Endothelial cell of umbilical vein (primary cell): ENCODE data around the gene GNB2. TPM values are rescaled to one million over a fixed set of nuclear protein-coding genes. Genes with fewer than 3 reads are reported as not detected.

Source experiments
- BruUV-seq: library from RNA; stranded (reverse); fragments of 400-500 nt; replicated peaks from 2 replicates; lab custom pipeline; 2021; lab: Mats Ljungman, UMichigan
- CTCF ChIA-PET: fragments of 300-600, 350-600 bp; sonication (Branson Sonifier 250); formaldehyde crosslinking; loops from one replicate; lab custom pipeline; 2021; ENCODE audit warnings: antibody characterized with exemption, inconsistent platforms; lab: Charles Lee
- POLR2A ChIA-PET: fragments of 300-600, 350-600 bp; sonication (Branson Sonifier 250); formaldehyde crosslinking; loops from one replicate; lab custom pipeline; 2021; ENCODE audit warnings: antibody characterized with exemption, inconsistent platforms; lab: Charles Lee
- DNase-seq: peaks from one replicate; pipeline ENCODE4 v3.0.0-alpha.2; 2011; ENCODE audit warnings: low read depth, low spot score
- FAIRE-seq: peaks from 2 replicates; lab custom pipeline; 2011; peaks lifted over from hg19 to GRCh38; lab: Jason Lieb, UNC
- H2AFZ ChIP-seq: 2 replicates; pipeline ENCODE4 v1.6.0; 2012; ENCODE audit warnings: low read depth, low read length, control low read depth, inconsistent platforms
- H3K27ac ChIP-seq: 2 replicates; pipeline ENCODE4 v1.5.1; 2011; ENCODE audit warnings: low read depth, mild to moderate bottlenecking, control low read depth, low read length, moderate library complexity; ENCODE audit not compliant: insufficient read depth
- H3K27me3 ChIP-seq, 2 experiments: 2 replicates each; pipeline versions ENCODE4 v1.6.0 to v1.6.1; 2011; ENCODE audit warnings: low read length in 2 of 2, mixed read lengths in 1 of 2; ENCODE audit not compliant: control insufficient read depth in 2 of 2, insufficient read depth in 2 of 2
- H3K36me3 ChIP-seq, 2 experiments: 2 replicates in 1 of 2; 3 replicates in 1 of 2; pipeline ENCODE4 v1.5.1; 2011; ENCODE audit warnings: low read length in 2 of 2, mild to moderate bottlenecking in 1 of 2, moderate library complexity in 1 of 2; ENCODE audit not compliant: control insufficient read depth in 2 of 2, insufficient read depth in 2 of 2; ENCODE audit errors: extremely low read depth in 1 of 2
- H3K4me1 ChIP-seq: 3 replicates; pipeline ENCODE4 v1.5.1; 2011; ENCODE audit warnings: mild to moderate bottlenecking, low read length; ENCODE audit not compliant: control insufficient read depth, insufficient read depth; ENCODE audit errors: extremely low read depth
- H3K4me2 ChIP-seq: 2 replicates; pipeline ENCODE4 v1.6.1; 2011; ENCODE audit warnings: low read length, control low read depth, mixed read lengths; ENCODE audit not compliant: insufficient read depth
- H3K4me3 ChIP-seq, 3 experiments: fragments of 200-600 bp in 1 of 3; sonication (generic), shearing (Covaris generic) in 1 of 3; replicated peaks in 1 of 3; 2 replicates each; pipeline ENCODE4 v1.5.1; 2011 to 2016; ENCODE audit warnings: control low read depth in 3 of 3, low read length in 3 of 3, mild to moderate bottlenecking in 2 of 3, inconsistent platforms in 1 of 3, low read depth in 1 of 3, moderate library complexity in 1 of 3; ENCODE audit not compliant: insufficient read depth in 1 of 3
- H3K79me2 ChIP-seq: 2 replicates; pipeline ENCODE4 v1.6.0; 2012; ENCODE audit warnings: low read length, inconsistent platforms; ENCODE audit not compliant: control insufficient read depth, insufficient read depth
- H3K9ac ChIP-seq: replicated peaks from 2 replicates; pipeline ENCODE3; 2011; ENCODE audit warnings: low read length, control low read depth; ENCODE audit not compliant: insufficient read depth; ENCODE audit errors: extremely low read depth
- H3K9me1 ChIP-seq: replicated peaks from 3 replicates; pipeline ENCODE4 v1.6.0; 2011; ENCODE audit warnings: mild to moderate bottlenecking, low read length; ENCODE audit not compliant: control insufficient read depth, insufficient read depth; ENCODE audit errors: extremely low read depth
- H3K9me3 ChIP-seq: replicated peaks from 2 replicates; pipeline ENCODE4 v1.5.1; 2012; ENCODE audit warnings: low read length, inconsistent platforms; ENCODE audit not compliant: control insufficient read depth, insufficient read depth
- H4K20me1 ChIP-seq: replicated peaks from 2 replicates; pipeline ENCODE3; 2011; ENCODE audit warnings: mild to moderate bottlenecking, low read length; ENCODE audit not compliant: control insufficient read depth, insufficient read depth; ENCODE audit errors: extremely low read depth
- EZH2 ChIP-seq: IDR thresholded peaks from 2 replicates; pipeline ENCODE4 v1.6.1; 2012; ENCODE audit warnings: borderline replicate concordance, low read depth, mild to moderate bottlenecking, moderate library complexity, low read length, inconsistent platforms; ENCODE audit not compliant: severe bottlenecking
- FOS ChIP-seq: IDR thresholded peaks from 2 replicates; pipeline ENCODE4 v1.6.1; 2011; ENCODE audit warnings: mild to moderate bottlenecking, low read length, moderate library complexity, borderline replicate concordance; ENCODE audit not compliant: insufficient read depth
- GATA2 ChIP-seq: IDR thresholded peaks from 2 replicates; pipeline ENCODE4 v1.7.0; 2011; ENCODE audit warnings: low read depth, mild to moderate bottlenecking, moderate library complexity, mixed read lengths, low read length; ENCODE audit not compliant: insufficient read length, insufficient read depth
- JUN ChIP-seq: IDR thresholded peaks from 2 replicates; pipeline ENCODE4 v1.6.1; 2011; ENCODE audit warnings: borderline replicate concordance, low read depth; ENCODE audit not compliant: insufficient read length, insufficient read depth
- MYC ChIP-seq: IDR thresholded peaks from one replicate; pipeline ENCODE4 v1.6.1; 2011; ENCODE audit warnings: mild to moderate bottlenecking, low read depth, low read length
- POLR2AphosphoS5 ChIP-seq: IDR thresholded peaks from 2 replicates; pipeline ENCODE4 v1.6.1; 2012; ENCODE audit warnings: low read depth, mild to moderate bottlenecking, control low read depth, low read length, moderate library complexity; ENCODE audit not compliant: insufficient read depth
- dilution Hi-C: fragments of 300-500 bp; cut with MboI; formaldehyde crosslinking; loops from one replicate; pipeline ENCODE4 v1.15.0; 2019; ENCODE audit warnings: low sequenced_read_pairs; ENCODE audit not compliant: extremely low pct_ligation_motif_present
- intact Hi-C: fragments of 100-400 bp; cut with micrococcal nuclease; formaldehyde crosslinking; loops from one replicate; pipeline ENCODE4 v1.10.0; 2022
- polyA plus RNA-seq, 4 experiments: library from polyadenylated mRNA; depleted of rRNA in 3 of 4; stranded (reverse) in 3 of 4; unstranded in 1 of 4; fragments of >200 nt; gene quantifications; 2 replicates each; pipeline versions ENCODE4 v1.2.1 to v1.2.3, GENCODE V29; 2011 to 2012; ENCODE audit warnings: missing spikeins in 1 of 4
- total RNA-seq: library from RNA; stranded (reverse); gene quantifications from 2 replicates; pipeline ENCODE4 v1.2.3, GENCODE V29; 2021
- TF ChIP-seq, protein P1 (sequence below): IDR thresholded peaks from 2 replicates; pipeline ENCODE4 v1.6.1; 2011; ENCODE audit not compliant: insufficient read depth, insufficient read length
- TF ChIP-seq, protein P2 (sequence below), 2 donors: IDR thresholded peaks; 1 replicate in 1 of 2; 2 replicates in 1 of 2; pipeline ENCODE4 v1.5.1; 2011; ENCODE audit warnings: low read length in 2 of 2, mild to moderate bottlenecking in 2 of 2, moderate library complexity in 2 of 2, control low read depth in 1 of 2, inconsistent platforms in 1 of 2, low read depth in 1 of 2; ENCODE audit not compliant: insufficient read depth in 1 of 2; ENCODE audit errors: extremely low read depth in 1 of 2

Gene GNB2
- total and polyA plus RNA-seq, 2 donors (not counting 3 experiments of a cell fraction or from before 2014, with no cell fraction given), result 297 to 433 TPM

DNA sequence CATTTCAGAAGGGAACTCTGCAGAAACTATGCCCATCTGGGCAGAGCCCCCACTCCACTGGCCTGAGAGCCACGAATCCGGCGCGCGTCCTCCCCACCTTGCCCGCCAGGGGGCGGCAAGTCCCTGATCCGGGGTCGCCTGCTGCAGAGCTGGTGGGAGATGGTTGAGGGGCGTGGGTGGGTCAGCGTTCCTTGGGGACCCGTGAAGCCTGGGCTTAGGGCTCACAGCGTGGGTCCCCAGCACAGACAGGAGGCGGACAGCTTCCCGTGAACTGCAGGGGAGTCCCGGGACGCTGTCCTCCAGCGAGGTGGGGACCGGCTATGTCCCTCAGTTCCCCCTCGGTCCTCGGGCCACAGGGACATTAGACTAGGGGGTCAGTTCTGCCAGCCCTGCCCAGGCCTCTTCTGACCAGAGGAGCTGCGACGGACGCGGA lies 31.8 kb downstream of the GNB2 start:
- FAIRE-seq, result no peak
- peak overlapping the region; percentile 44 for H3K4me2 ChIP-seq
- peak overlapping the region; percentile 58 for H2AFZ ChIP-seq
- intact Hi-C loops, result loop anchor here (1.0 to 2.0 kb wide), 8 partner anchors 11 to 354 kb away; partner anchors contain the start of genes GIGYF1 and SLC12A9
- no peaks in the 10 kb centered on the region for H4K20me1 ChIP-seq
- peaks cover 0 to 4% of the 10 kb centered on the region in 2 experiments for H3K36me3 ChIP-seq
- peak overlapping the region; percentile 37 for H3K27ac ChIP-seq
- CTCF ChIA-PET, result interaction anchor here (0.6 to 3.7 kb wide), 56 partner anchors 9 to 497 kb away, joined by 3 to 134 read pairs (median 4); partner anchors contain the start of genes EPHB4, GIGYF1, GNB2 and MOSPD3
- TF ChIP-seq MYC (no peak), GATA2 (no peak), FOS (no peak), POLR2AphosphoS5 (no peak), JUN (no peak), EZH2 (no peak)
- TF ChIP-seq, protein P1, sequence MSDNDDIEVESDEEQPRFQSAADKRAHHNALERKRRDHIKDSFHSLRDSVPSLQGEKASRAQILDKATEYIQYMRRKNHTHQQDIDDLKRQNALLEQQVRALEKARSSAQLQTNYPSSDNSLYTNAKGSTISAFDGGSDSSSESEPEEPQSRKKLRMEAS, result no peak
- TF ChIP-seq, protein P2, sequence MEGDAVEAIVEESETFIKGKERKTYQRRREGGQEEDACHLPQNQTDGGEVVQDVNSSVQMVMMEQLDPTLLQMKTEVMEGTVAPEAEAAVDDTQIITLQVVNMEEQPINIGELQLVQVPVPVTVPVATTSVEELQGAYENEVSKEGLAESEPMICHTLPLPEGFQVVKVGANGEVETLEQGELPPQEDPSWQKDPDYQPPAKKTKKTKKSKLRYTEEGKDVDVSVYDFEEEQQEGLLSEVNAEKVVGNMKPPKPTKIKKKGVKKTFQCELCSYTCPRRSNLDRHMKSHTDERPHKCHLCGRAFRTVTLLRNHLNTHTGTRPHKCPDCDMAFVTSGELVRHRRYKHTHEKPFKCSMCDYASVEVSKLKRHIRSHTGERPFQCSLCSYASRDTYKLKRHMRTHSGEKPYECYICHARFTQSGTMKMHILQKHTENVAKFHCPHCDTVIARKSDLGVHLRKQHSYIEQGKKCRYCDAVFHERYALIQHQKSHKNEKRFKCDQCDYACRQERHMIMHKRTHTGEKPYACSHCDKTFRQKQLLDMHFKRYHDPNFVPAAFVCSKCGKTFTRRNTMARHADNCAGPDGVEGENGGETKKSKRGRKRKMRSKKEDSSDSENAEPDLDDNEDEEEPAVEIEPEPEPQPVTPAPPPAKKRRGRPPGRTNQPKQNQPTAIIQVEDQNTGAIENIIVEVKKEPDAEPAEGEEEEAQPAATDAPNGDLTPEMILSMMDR (IDR thresholded peaks at IDR 0.05; ENCODE audit: extremely low read depth in 1 of 2, insufficient read depth in 1 of 2, low read depth in 1 of 2, low read length in 2 of 2), result peak; percentile 92 to 97
- BruUV-seq, result TSS peak; percentile 83
- H3K9ac ChIP-seq, result peak overlapping the region; percentile 87
- DNase-seq, result peak; percentile 83
- no peaks in the 10 kb centered on the region for H3K9me3 ChIP-seq
- POLR2A ChIA-PET, result interaction anchor here (0.9 to 1.8 kb wide), 8 partner anchors 12 to 277 kb away, joined by 3 to 13 read pairs (median 6); partner anchors contain the start of genes FBXO24, GIGYF1, LRCH4 and MOSPD3
- no peaks in the 10 kb centered on the region for H3K9me1 ChIP-seq
- H3K27me3 ChIP-seq, result peaks cover 1 to 2% of the 10 kb centered on the region in 2 experiments
- peaks cover 15% of the 10 kb centered on the region for H3K79me2 ChIP-seq
- dilution Hi-C loops, result loop anchor here (25.0 kb wide), 1 partner anchor 132 kb away; the partner anchor contains the start of gene EPHB4
- H3K4me3 ChIP-seq, result peak overlapping the region in 2 of 3 experiments; percentile 47 to 85
- peaks cover 12% of the 10 kb centered on the region for H3K4me1 ChIP-seq
